Smooth muscle cell (in vitro differentiated cells): ENCODE results near the gene TRIM63. TPM values are rescaled to one million over a fixed set of nuclear protein-coding genes. Genes with fewer than 3 reads are reported as not detected.

Experiments used
- DNase-seq: peaks from one replicate; lab custom pipeline; 2025; ENCODE audit not compliant: unreplicated experiment; lab: John Stamatoyannopoulos, UW
- H2AFZ ChIP-seq: fragments of 200-600 bp; sonication (generic); 2 replicates; pipeline ENCODE4 v1.6.0; 2016; ENCODE audit warnings: antibody characterized with exemption, low read depth, mild to moderate bottlenecking
- H3F3A ChIP-seq: fragments of 200-600 bp; sonication (generic); 2 replicates; pipeline ENCODE4 v1.6.0; 2017; ENCODE audit warnings: antibody characterized with exemption, low read depth
- H3K27ac ChIP-seq: fragments of 200-600 bp; sonication (generic); 2 replicates; pipeline ENCODE4 v1.5.1; 2016; ENCODE audit warnings: low read depth, mild to moderate bottlenecking
- H3K27me3 ChIP-seq: fragments of 200-600 bp; sonication (generic); 2 replicates; pipeline ENCODE4 v1.6.1; 2016; ENCODE audit warnings: low read depth, mild to moderate bottlenecking
- H3K36me3 ChIP-seq: fragments of 200-600 bp; sonication (generic); 2 replicates; pipeline ENCODE4 v1.5.1; 2016; ENCODE audit warnings: low read depth
- H3K4me1 ChIP-seq: fragments of 200-600 bp; sonication (generic); 2 replicates; pipeline ENCODE4 v1.5.1; 2016; ENCODE audit warnings: low read depth
- H3K4me2 ChIP-seq: fragments of 200-600 bp; sonication (generic); 2 replicates; pipeline ENCODE4 v1.6.0; 2016; ENCODE audit warnings: mild to moderate bottlenecking
- H3K4me3 ChIP-seq: fragments of 200-600 bp; sonication (generic); 2 replicates; pipeline ENCODE4 v1.5.1; 2016; ENCODE audit warnings: mild to moderate bottlenecking
- H3K79me2 ChIP-seq: fragments of 200-600 bp; sonication (generic); 2 replicates; pipeline ENCODE4 v1.6.0; 2016; ENCODE audit warnings: low read depth, mild to moderate bottlenecking
- H3K9ac ChIP-seq: fragments of 200-600 bp; sonication (generic); 2 replicates; pipeline ENCODE4 v1.6.0; 2016; ENCODE audit warnings: low read depth
- H3K9me3 ChIP-seq: fragments of 200-600 bp; sonication (generic); replicated peaks from 2 replicates; pipeline ENCODE4 v1.5.1; 2016; ENCODE audit warnings: low read depth
- H4K20me1 ChIP-seq: fragments of 200-600 bp; sonication (generic); 2 replicates; pipeline ENCODE4 v1.6.0; 2016; ENCODE audit warnings: low read depth
- CTCF ChIP-seq: fragments of 200-600 bp; sonication (generic); IDR thresholded peaks from 2 replicates; pipeline ENCODE4 v1.5.1; 2017; ENCODE audit warnings: borderline replicate concordance, mild to moderate bottlenecking, antibody characterized with exemption; ENCODE audit not compliant: insufficient read depth, poor library complexity, severe bottlenecking
- WGBS: methylation state at CpG from one replicate; pipeline ENCODE4 v1.1.7; 2016; ENCODE audit warnings: low lambda C conversion rate; 5-methylcytosine and 5-hydroxymethylcytosine counted together
- polyA plus RNA-seq: library from polyadenylated mRNA; unstranded; fragments of >200 nt; fragmentation: Nextera tagmentation; extraction: Ambion mirVana; gene quantifications from 2 replicates; pipeline ENCODE4 v1.2.1, GENCODE V29; 2016
- total RNA-seq: library from RNA; depleted of rRNA; stranded (reverse); fragments of >200 nt; gene quantifications from 2 replicates; pipeline ENCODE4 v1.2.3, GENCODE V29; 2014

The TRIM63 gene
- total and polyA plus RNA-seq, 2 experiments from 2014 or later, result 0.14 TPM; not detected in 1

- H3K9me3 ChIP-seq, result no peaks in the 10 kb centered on the region
- H3K36me3 ChIP-seq, result no peaks in the 10 kb centered on the region
- DNase-seq, result no peak
- no peak overlapping the region for H3K27ac ChIP-seq
- no peak overlapping the region for H2AFZ ChIP-seq
- WGBS, result 53% methylated on average over 3 of the region's 3 CpGs
- no peaks in the 10 kb centered on the region for H4K20me1 ChIP-seq
- no peak for TF ChIP-seq CTCF
- H3K4me1 ChIP-seq, result no peaks in the 10 kb centered on the region
- H3K27me3 ChIP-seq, result no peaks in the 10 kb centered on the region
- no peaks in the 10 kb centered on the region for H3K79me2 ChIP-seq
- no peak overlapping the region for H3K4me3 ChIP-seq
- no peak overlapping the region for H3K4me2 ChIP-seq
- H3F3A ChIP-seq, result no peaks in the 10 kb centered on the region
- no peak overlapping the region for H3K9ac ChIP-seq
Measured at GRCh38 chr1:26010825-26011224, 56.6 kb downstream of the TRIM63 start.

- no peak for TF ChIP-seq CTCF
- H3F3A ChIP-seq, result no peaks in the 10 kb centered on the region
- H3K4me2 ChIP-seq, result no peak overlapping the region
- no peaks in the 10 kb centered on the region for H3K4me1 ChIP-seq
- DNase-seq, result no peak
- H3K4me3 ChIP-seq, result no peak overlapping the region
- H3K36me3 ChIP-seq, result no peaks in the 10 kb centered on the region
- no peak overlapping the region for H3K9ac ChIP-seq
- no peaks in the 10 kb centered on the region for H4K20me1 ChIP-seq
- H3K9me3 ChIP-seq, result no peaks in the 10 kb centered on the region
- H3K27me3 ChIP-seq, result no peaks in the 10 kb centered on the region
- H2AFZ ChIP-seq, result no peak overlapping the region
- H3K79me2 ChIP-seq, result no peaks in the 10 kb centered on the region
- WGBS, result 57% methylated on average over 4 of the region's 6 CpGs
- H3K27ac ChIP-seq, result no peak overlapping the region
Measured at GRCh38 chr1:26009796-26010447, 57.5 kb downstream of the TRIM63 start.

GRCh38 chr1:26006710-26007109, 60.7 kb downstream of the TRIM63 start:
- Histone ChIP-seq H3K4me3 (no peak overlapping the region), H3K4me2 (no peak overlapping the region), H2AFZ (no peak overlapping the region), H3F3A (no peaks in the 10 kb centered on the region), H3K27me3 (no peaks in the 10 kb centered on the region), H3K4me1 (no peaks in the 10 kb centered on the region), H4K20me1 (no peaks in the 10 kb centered on the region), H3K36me3 (no peaks in the 10 kb centered on the region), H3K79me2 (no peaks in the 10 kb centered on the region), H3K9me3 (no peaks in the 10 kb centered on the region), H3K9ac (no peak overlapping the region), H3K27ac (no peak overlapping the region)
- 95% methylated on average over 16 of the region's 16 CpGs for WGBS
- no peak for DNase-seq
- TF ChIP-seq CTCF, result no peak
